Vagina (tissue), 2 donors: ENCODE results near the gene PCBD2.

ENCODE experiments used
- CTCF ChIP-seq, 3 experiments: fragments of 450-650 bp in 2 of 3; fragments of 200-600 bp in 1 of 3; sonication (generic) in 1 of 3; IDR thresholded peaks; one replicate each; pipeline ENCODE4 v1.5.1; 2017 to 2019; ENCODE audit warnings: antibody characterized with exemption in 3 of 3, mild to moderate bottlenecking in 2 of 3, moderate library complexity in 2 of 3
- POLR2A ChIP-seq, 2 donors: fragments of 450-650 bp; IDR thresholded peaks; one replicate each; pipeline ENCODE4 v1.6.1; 2017; ENCODE audit warnings: antibody characterized with exemption in 2 of 2, mild to moderate bottlenecking in 2 of 2, moderate library complexity in 2 of 2
- POLR2AphosphoS5 ChIP-seq, 2 donors: sonication (generic); formaldehyde crosslinking; IDR thresholded peaks; one replicate each; pipeline ENCODE4 v1.9.0; 2017; ENCODE audit warnings: antibody characterized with exemption in 2 of 2, mild to moderate bottlenecking in 2 of 2, low read depth in 1 of 2; ENCODE audit not compliant: insufficient read depth in 1 of 2

- TF ChIP-seq POLR2AphosphoS5 (IDR thresholded peaks at IDR 0.05; ENCODE audit: insufficient read depth in 1 of 2, low read depth in 1 of 2) (no peak), CTCF (IDR thresholded peaks at IDR 0.05) (no peak), POLR2A (IDR thresholded peaks at IDR 0.05) (no peak)
Observed at GRCh38 chr5:134965271-134965825, 60.4 kb downstream of the PCBD2 start.
